GM18873 (cell line): Measurements from ENCODE around the gene LRRC56.

Experiments used
- ATAC-seq: cut with Tn5 transposase; IDR thresholded peaks from one replicate; pipeline ENCODE4 v1.9.1; 2021; ENCODE audit warnings: mild to moderate bottlenecking, moderate library complexity, moderate number of reproducible peaks; ENCODE audit not compliant: unreplicated experiment, low FRiP score

LRRC56 gene

GRCh38 chr11:556662-557256 lies 19.4 kb downstream of the LRRC56 start:
- no peak for ATAC-seq

GRCh38 chr11:557328-558132 lies 20.2 kb downstream of the LRRC56 start:
- ATAC-seq: no peak

GRCh38 chr11:558503-558902 lies 21.2 kb downstream of the LRRC56 start:
- ATAC-seq: no peak

GRCh38 chr11:559020-559620 lies 21.8 kb downstream of the LRRC56 start:
- ATAC-seq: no peak

- ATAC-seq: no peak
These were observed 22.5 kb downstream of the LRRC56 start for GRCh38 chr11:559712-560304.

GRCh38 chr11:560305-561147 lies 23.2 kb downstream of the LRRC56 start, which contains the start of the genes LMNTD2 and RASSF7:
Gene LMNTD2, minus strand, starts transcription at chr11:560738. Its CDS starts 22 bp downstream, at chr11:560716.
Gene RASSF7, plus strand, starts transcription at chr11:560970. Its CDS starts 799 bp downstream, at chr11:561769.
- peak; percentile 43 for ATAC-seq

- ATAC-seq: no peak
These were observed 24.0 kb downstream of the LRRC56 start for GRCh38 chr11:561148-562003.

- ATAC-seq: no peak
These were observed 24.8 kb downstream of the LRRC56 start for GRCh38 chr11:562046-562645.

- no peak for ATAC-seq
These were observed 25.9 kb downstream of the LRRC56 start for GRCh38 chr11:563066-563811.

GRCh38 chr11:563812-564578 lies 26.7 kb downstream of the LRRC56 start:
- ATAC-seq: no peak

GRCh38 chr11:565921-566509 lies 28.7 kb downstream of the LRRC56 start:
- ATAC-seq: no peak

- no peak for ATAC-seq
These were observed 29.8 kb downstream of the LRRC56 start for GRCh38 chr11:567011-567628.

- ATAC-seq: no peak
These were observed 30.4 kb downstream of the LRRC56 start for GRCh38 chr11:567629-568292.

GRCh38 chr11:568306-569157 lies 31.2 kb downstream of the LRRC56 start:
- ATAC-seq: peak; percentile 73

GRCh38 chr11:569158-569885 lies 32.0 kb downstream of the LRRC56 start:
- no peak for ATAC-seq
